Measurements from ENCODE around the gene TUT4. TPM values are rescaled to one million over a fixed set of nuclear protein-coding genes. Genes with fewer than 3 reads are reported as not detected.
A peak's percentile ranks its signal among the peaks of the same experiment; 100 is the strongest.

Gene TUT4
- total and polyA plus RNA-seq, 2 experiments from 2014 or later: 14.9 to 18.9 TPM

- Histone ChIP-seq H3K4me3 (no peak overlapping the region), H3K9me2 (ENCODE audit: insufficient read depth) (no peaks in the 10 kb centered on the region), H3K9me3 (ENCODE audit: low read depth) (no peaks in the 10 kb centered on the region), H3K27me3 (replicated peaks; ENCODE audit: insufficient read depth) (no peaks in the 10 kb centered on the region), H3K9ac (no peak overlapping the region), H3K79me2 (ENCODE audit: insufficient read depth) (peaks cover 81% of the 10 kb centered on the region), H3F3A (ENCODE audit: insufficient read depth) (no peaks in the 10 kb centered on the region), H3K4me2 (ENCODE audit: unreplicated experiment) (no peak overlapping the region), H4K20me1 (ENCODE audit: insufficient read depth) (no peaks in the 10 kb centered on the region), H3K27ac (no peak overlapping the region), H2AFZ (no peak overlapping the region), H3K4me1 (ENCODE audit: insufficient read depth) (no peaks in the 10 kb centered on the region), H3K36me3 (ENCODE audit: low read depth) (no peaks in the 10 kb centered on the region)
- no peak for DNase-seq
- 77 to 80% methylated on average over 3 of the region's 3 CpGs for WGBS, 2 experiments (ENCODE audit: low coverage in 1 of 2, low lambda C conversion rate in 2 of 2, missing lambda C conversion rate in 2 of 2)
- TF ChIP-seq EZH2 (IDR thresholded peaks at IDR 0.05; ENCODE audit: insufficient read depth, poor library complexity, severe bottlenecking): no peak
- no peak for TF ChIP-seq EZH2phosphoT487 (IDR thresholded peaks at IDR 0.05; ENCODE audit: insufficient read depth, low read depth)
- in situ Hi-C loops (cut with MboI): no loop called here
Observed at GRCh38 chr1:52531249-52531872, 21.5 kb downstream of the TUT4 start.

- Histone ChIP-seq H3F3A (ENCODE audit: insufficient read depth) (no peaks in the 10 kb centered on the region), H3K79me2 (ENCODE audit: insufficient read depth) (peaks cover 74% of the 10 kb centered on the region), H3K9me2 (ENCODE audit: insufficient read depth) (no peaks in the 10 kb centered on the region), H3K9ac (no peak overlapping the region), H3K4me1 (ENCODE audit: insufficient read depth) (no peaks in the 10 kb centered on the region), H4K20me1 (ENCODE audit: insufficient read depth) (no peaks in the 10 kb centered on the region), H3K36me3 (ENCODE audit: low read depth) (peaks cover 5% of the 10 kb centered on the region), H3K4me2 (ENCODE audit: unreplicated experiment) (no peak overlapping the region), H3K4me3 (no peak overlapping the region), H2AFZ (no peak overlapping the region), H3K27me3 (replicated peaks; ENCODE audit: insufficient read depth) (no peaks in the 10 kb centered on the region), H3K27ac (no peak overlapping the region), H3K9me3 (ENCODE audit: low read depth) (no peaks in the 10 kb centered on the region)
- WGBS, 2 experiments (ENCODE audit: low coverage in 1 of 2, low lambda C conversion rate in 2 of 2, missing lambda C conversion rate in 2 of 2): 89 to 90% methylated on average over 5 of the region's 5 CpGs
- in situ Hi-C loops (cut with MboI): no loop called here
- DNase-seq: no peak
- TF ChIP-seq EZH2phosphoT487 (IDR thresholded peaks at IDR 0.05; ENCODE audit: insufficient read depth, low read depth): no peak
- no peak for TF ChIP-seq EZH2 (IDR thresholded peaks at IDR 0.05; ENCODE audit: insufficient read depth, poor library complexity, severe bottlenecking)
Observed at GRCh38 chr1:52530563-52531144, 22.2 kb downstream of the TUT4 start.

- Histone ChIP-seq H3K27ac (no peak overlapping the region), H3K79me2 (ENCODE audit: insufficient read depth) (peaks cover 19% of the 10 kb centered on the region; the same call in 1 of the 2 replicates), H3K9ac (no peak overlapping the region), H3K27me3 (replicated peaks; ENCODE audit: insufficient read depth) (no peaks in the 10 kb centered on the region), H3F3A (ENCODE audit: insufficient read depth) (0 out of 2 replicates have a peak, but pooled peaks cover 3% of the 10 kb centered on the region), H3K4me2 (ENCODE audit: unreplicated experiment) (no peak overlapping the region), H3K4me1 (ENCODE audit: insufficient read depth) (0 out of 2 replicates have a peak, but pooled peaks cover 5% of the 10 kb centered on the region), H4K20me1 (ENCODE audit: insufficient read depth) (peaks cover 4% of the 10 kb centered on the region; the same call in 1 of the 2 replicates), H2AFZ (no peak overlapping the region), H3K4me3 (no peak overlapping the region), H3K9me2 (ENCODE audit: insufficient read depth) (no peaks in the 10 kb centered on the region), H3K9me3 (ENCODE audit: low read depth) (no peaks in the 10 kb centered on the region), H3K36me3 (ENCODE audit: low read depth) (peaks cover 14% of the 10 kb centered on the region)
- peak; percentile 5 for DNase-seq
- 90 to 97% methylated on average over 3 of the region's 3 CpGs for WGBS, 2 experiments (ENCODE audit: low coverage in 1 of 2, low lambda C conversion rate in 2 of 2, missing lambda C conversion rate in 2 of 2)
- in situ Hi-C loops (cut with MboI): no loop called here
- TF ChIP-seq EZH2 (IDR thresholded peaks at IDR 0.05; ENCODE audit: insufficient read depth, poor library complexity, severe bottlenecking) (no peak), EZH2phosphoT487 (IDR thresholded peaks at IDR 0.05; ENCODE audit: insufficient read depth, low read depth) (no peak)
Observed at GRCh38 chr1:52523376-52523775, 29.5 kb downstream of the TUT4 start.

DNA sequence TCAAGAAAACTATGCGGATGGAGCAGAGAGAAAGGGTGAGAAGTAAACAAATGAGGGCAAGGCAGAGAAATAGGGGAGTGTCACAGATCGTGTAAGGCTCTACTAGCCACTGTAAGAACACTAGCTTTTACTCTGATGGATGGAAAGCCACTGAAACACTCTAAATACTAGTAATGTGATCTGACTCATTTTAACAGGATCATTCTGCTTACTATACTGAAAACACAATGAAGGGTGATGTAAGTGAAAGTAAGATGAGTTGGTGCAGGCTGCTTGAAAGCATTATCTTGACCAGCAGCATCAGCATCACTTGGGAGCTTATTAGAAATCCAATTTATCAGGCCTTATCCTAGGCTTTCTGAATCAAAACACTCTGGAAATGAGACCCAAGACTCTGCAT is 32.7 kb downstream of the TUT4 start:
- Histone ChIP-seq H3K27me3 (replicated peaks; ENCODE audit: insufficient read depth) (no peaks in the 10 kb centered on the region), H3K27ac (no peak overlapping the region), H4K20me1 (ENCODE audit: insufficient read depth) (peaks cover 9% of the 10 kb centered on the region; the same call in 1 of the 2 replicates), H3K9me3 (ENCODE audit: low read depth) (no peaks in the 10 kb centered on the region), H3K36me3 (ENCODE audit: low read depth) (peaks cover 8% of the 10 kb centered on the region), H3F3A (ENCODE audit: insufficient read depth) (0 out of 2 replicates have a peak, but pooled peaks cover 3% of the 10 kb centered on the region), H3K9ac (no peak overlapping the region), H3K4me3 (no peak overlapping the region), H3K79me2 (ENCODE audit: insufficient read depth) (0 out of 2 replicates have a peak, but pooled peaks cover 15% of the 10 kb centered on the region), H3K4me1 (ENCODE audit: insufficient read depth) (0 out of 2 replicates have a peak, but pooled peaks cover 5% of the 10 kb centered on the region), H3K4me2 (ENCODE audit: unreplicated experiment) (no peak overlapping the region), H2AFZ (no peak overlapping the region), H3K9me2 (ENCODE audit: insufficient read depth) (no peaks in the 10 kb centered on the region)
- in situ Hi-C loops (cut with MboI): no loop called here
- TF ChIP-seq EZH2 (IDR thresholded peaks at IDR 0.05; ENCODE audit: insufficient read depth, poor library complexity, severe bottlenecking) (no peak), EZH2phosphoT487 (IDR thresholded peaks at IDR 0.05; ENCODE audit: insufficient read depth, low read depth) (no peak)
- peak; percentile 53 for DNase-seq
- 98 to 100% methylated on average over 2 of the region's 2 CpGs for whole genome bisulfite sequencing, 2 experiments (ENCODE audit: low coverage in 1 of 2, low lambda C conversion rate in 2 of 2, missing lambda C conversion rate in 2 of 2)
